Measurements from ENCODE around the gene PCP2.

The PCP2 gene

GRCh38 chr19:7602240-7602934 lies 31.1 kb downstream of the PCP2 start:
- POLR2A ChIA-PET = no interaction called here
- no peak for TF ChIP-seq NFRKB (IDR thresholded peaks at IDR 0.05)
- TF ChIP-seq SP1 (IDR thresholded peaks at IDR 0.05) = no peak
- TF ChIP-seq ELF4 (IDR thresholded peaks at IDR 0.05) = no peak
- TF ChIP-seq FOXM1 (IDR thresholded peaks at IDR 0.05; ENCODE audit: borderline replicate concordance) = no peak
- TF ChIP-seq TARDBP (IDR thresholded peaks at IDR 0.05) = no peak
- TF ChIP-seq FOXA1 (IDR thresholded peaks at IDR 0.05) = no peak
- TF ChIP-seq BHLHE40 (IDR thresholded peaks at IDR 0.05; ENCODE audit: borderline replicate concordance) = no peak
- no peak for DNase-seq (ENCODE audit: extremely low spot score)
- CTCF ChIA-PET = no interaction called here

- TF ChIP-seq FOXM1 (IDR thresholded peaks at IDR 0.05; ENCODE audit: borderline replicate concordance) (no peak), CTBP1 (IDR thresholded peaks at IDR 0.05; ENCODE audit: borderline replicate concordance) (no peak), ELF4 (IDR thresholded peaks at IDR 0.05) (no peak), NFRKB (IDR thresholded peaks at IDR 0.05) (no peak), L3MBTL2 (conservative IDR thresholded peaks at IDR 0.05) (no peak), LEF1 (IDR thresholded peaks at IDR 0.05; ENCODE audit: borderline replicate concordance) (no peak), BHLHE40 (IDR thresholded peaks at IDR 0.05; ENCODE audit: borderline replicate concordance) (no peak), ZNF384 (IDR thresholded peaks at IDR 0.05) (no peak), FOXA1 (IDR thresholded peaks at IDR 0.05) (no peak), ARNT (IDR thresholded peaks at IDR 0.05) (no peak), FOXK2 (IDR thresholded peaks at IDR 0.05) (no peak), TARDBP (IDR thresholded peaks at IDR 0.05) (no peak), SP1 (IDR thresholded peaks at IDR 0.05) (no peak), PKNOX1 (IDR thresholded peaks at IDR 0.05) (no peak), HDGF (IDR thresholded peaks at IDR 0.05; ENCODE audit: borderline replicate concordance) (no peak)
- POLR2A ChIA-PET = no interaction called here
- DNase-seq (ENCODE audit: extremely low spot score) = no peak
- CTCF ChIA-PET = no interaction called here
These were observed 32.8 kb downstream of the PCP2 start for GRCh38 chr19:7600721-7601120.

GRCh38 chr19:7598180-7598579 lies 35.3 kb downstream of the PCP2 start:
- TF ChIP-seq ZNF384 (IDR thresholded peaks at IDR 0.05) (no peak), FOXK2 (IDR thresholded peaks at IDR 0.05) (no peak), FOXA1 (IDR thresholded peaks at IDR 0.05) (no peak), L3MBTL2 (conservative IDR thresholded peaks at IDR 0.05) (no peak), NFRKB (IDR thresholded peaks at IDR 0.05) (no peak), TARDBP (IDR thresholded peaks at IDR 0.05) (no peak), LEF1 (IDR thresholded peaks at IDR 0.05; ENCODE audit: borderline replicate concordance) (no peak), ARNT (IDR thresholded peaks at IDR 0.05) (no peak), SP1 (IDR thresholded peaks at IDR 0.05) (no peak), BHLHE40 (IDR thresholded peaks at IDR 0.05; ENCODE audit: borderline replicate concordance) (no peak), FOXM1 (IDR thresholded peaks at IDR 0.05; ENCODE audit: borderline replicate concordance) (no peak)
- CTCF ChIA-PET = no interaction called here
- POLR2A ChIA-PET = no interaction called here
- no peak for DNase-seq (ENCODE audit: extremely low spot score)

GRCh38 chr19:7597689-7598088 lies 35.8 kb downstream of the PCP2 start:
- POLR2A ChIA-PET = interaction anchor here (0.8 kb wide), 1 partner anchor 8 kb away, joined by 4 read pairs; no protein-coding TSS in a partner anchor
- DNase-seq (ENCODE audit: extremely low spot score) = no peak
- CTCF ChIA-PET = no interaction called here
- TF ChIP-seq ARNT (IDR thresholded peaks at IDR 0.05) (no peak), TARDBP (IDR thresholded peaks at IDR 0.05) (no peak), FOXK2 (IDR thresholded peaks at IDR 0.05) (no peak)

GRCh38 chr19:7596211-7596937 lies 37.1 kb downstream of the PCP2 start:
- CTCF ChIA-PET = interaction anchor here (0.7 kb wide), 2 partner anchors 9 to 28 kb away, joined by 4 to 6 read pairs; no protein-coding TSS in a partner anchor
- no peak for DNase-seq (ENCODE audit: extremely low spot score)
- no peak for TF ChIP-seq PKNOX1 (IDR thresholded peaks at IDR 0.05)
- no peak for TF ChIP-seq SP1 (IDR thresholded peaks at IDR 0.05)
- no peak for TF ChIP-seq SUZ12 (IDR thresholded peaks at IDR 0.05)
- no peak for TF ChIP-seq FOXK2 (IDR thresholded peaks at IDR 0.05)
- no peak for TF ChIP-seq BHLHE40 (IDR thresholded peaks at IDR 0.05; ENCODE audit: borderline replicate concordance)
- TF ChIP-seq NFRKB (IDR thresholded peaks at IDR 0.05) = no peak
- no peak for TF ChIP-seq FOXA1 (IDR thresholded peaks at IDR 0.05)
- no peak for TF ChIP-seq ARNT (IDR thresholded peaks at IDR 0.05)
- TF ChIP-seq ELF4 (IDR thresholded peaks at IDR 0.05) = no peak
- no peak for TF ChIP-seq TARDBP (IDR thresholded peaks at IDR 0.05)
- TF ChIP-seq FOXM1 (IDR thresholded peaks at IDR 0.05; ENCODE audit: borderline replicate concordance) = no peak
- no peak for TF ChIP-seq CTBP1 (IDR thresholded peaks at IDR 0.05; ENCODE audit: borderline replicate concordance)
- no peak for TF ChIP-seq L3MBTL2 (conservative IDR thresholded peaks at IDR 0.05)
- no peak for TF ChIP-seq LEF1 (IDR thresholded peaks at IDR 0.05; ENCODE audit: borderline replicate concordance)
- TF ChIP-seq ZNF384 (IDR thresholded peaks at IDR 0.05) = no peak
- no peak for TF ChIP-seq HDGF (IDR thresholded peaks at IDR 0.05; ENCODE audit: borderline replicate concordance)
- POLR2A ChIA-PET = interaction anchor here (1.6 to 2.6 kb wide), 2 partner anchors 9 to 33 kb away, joined by 9 to 10 read pairs; partner anchors contain the start of genes PET100 and XAB2

GRCh38 chr19:7595466-7596133 lies 37.9 kb downstream of the PCP2 start, which contains the start of gene CAMSAP3:
Gene CAMSAP3 (plus strand): TSS chr19:7595863. CDS start chr19:7596003, 140 bp downstream.
- ChIA-PET CTCF (no interaction called here), POLR2A (interaction anchor here (1.0 to 2.6 kb wide), 3 partner anchors 9 to 34 kb away, joined by 3 to 10 read pairs (median 9); partner anchors contain the start of genes PET100 and XAB2)
- no peak for TF ChIP-seq PKNOX1 (IDR thresholded peaks at IDR 0.05)
- TF ChIP-seq SP1 (IDR thresholded peaks at IDR 0.05) = no peak
- TF ChIP-seq FOXM1 (IDR thresholded peaks at IDR 0.05; ENCODE audit: borderline replicate concordance) = no peak
- TF ChIP-seq BHLHE40 (IDR thresholded peaks at IDR 0.05; ENCODE audit: borderline replicate concordance) = no peak
- no peak for TF ChIP-seq SUZ12 (IDR thresholded peaks at IDR 0.05)
- TF ChIP-seq L3MBTL2 (conservative IDR thresholded peaks at IDR 0.05) = no peak
- no peak for TF ChIP-seq LEF1 (IDR thresholded peaks at IDR 0.05; ENCODE audit: borderline replicate concordance)
- no peak for TF ChIP-seq FOXK2 (IDR thresholded peaks at IDR 0.05)
- DNase-seq (ENCODE audit: extremely low spot score) = peak; percentile 68
